ENCODE measurements around the gene ARL13A.

- TF ChIP-seq TAF1 (IDR thresholded peaks at IDR 0.05; ENCODE audit: borderline replicate concordance, insufficient read depth, low read length) (no peak), FOXP2 (optimal IDR thresholded peaks at IDR 0.05; ENCODE audit: borderline replicate concordance, extremely low read depth, extremely low read length, insufficient read depth) (no peak), POLR2AphosphoS5 (IDR thresholded peaks at IDR 0.05; ENCODE audit: low read depth, low read length) (no peak)
Observed at GRCh38 chrX:100984818-100985217, 15.3 kb downstream of the ARL13A start.
